ENCODE measurements around the gene SEC11A. TPM values are rescaled to one million over a fixed set of nuclear protein-coding genes. Genes with fewer than 3 reads are reported as not detected.

The SEC11A gene
- total RNA-seq (100 to 1,000 TPM in 1 of 2 donors, 10 to 100 TPM in 1; 99.3 to 115 TPM), polyA plus RNA-seq (100 to 1,000 TPM; 193 to 327 TPM)
- long read RNA-seq, donor 1, transcript SEC11A-201 (6 exons, 1,656 nt) = major isoform, 118 of 143 reads
- long read RNA-seq, donor 1, transcript SEC11A-202 (7 exons, 1,223 nt) = minor isoform, 6 of 143 reads
- long read RNA-seq, donor 1, partial matches to known transcripts = 0 of 143 reads
- long read RNA-seq, donor 1, other reads (novel, unspliced or antisense) = 10 of 143 reads
- long read RNA-seq, donor 2, transcript SEC11A-201 (6 exons, 1,656 nt) = major isoform, 21 of 33 reads
- long read RNA-seq, donor 2, partial matches to known transcripts = 4 of 33 reads
- long read RNA-seq, donor 2, other reads (novel, unspliced or antisense) = 5 of 33 reads

DNA sequence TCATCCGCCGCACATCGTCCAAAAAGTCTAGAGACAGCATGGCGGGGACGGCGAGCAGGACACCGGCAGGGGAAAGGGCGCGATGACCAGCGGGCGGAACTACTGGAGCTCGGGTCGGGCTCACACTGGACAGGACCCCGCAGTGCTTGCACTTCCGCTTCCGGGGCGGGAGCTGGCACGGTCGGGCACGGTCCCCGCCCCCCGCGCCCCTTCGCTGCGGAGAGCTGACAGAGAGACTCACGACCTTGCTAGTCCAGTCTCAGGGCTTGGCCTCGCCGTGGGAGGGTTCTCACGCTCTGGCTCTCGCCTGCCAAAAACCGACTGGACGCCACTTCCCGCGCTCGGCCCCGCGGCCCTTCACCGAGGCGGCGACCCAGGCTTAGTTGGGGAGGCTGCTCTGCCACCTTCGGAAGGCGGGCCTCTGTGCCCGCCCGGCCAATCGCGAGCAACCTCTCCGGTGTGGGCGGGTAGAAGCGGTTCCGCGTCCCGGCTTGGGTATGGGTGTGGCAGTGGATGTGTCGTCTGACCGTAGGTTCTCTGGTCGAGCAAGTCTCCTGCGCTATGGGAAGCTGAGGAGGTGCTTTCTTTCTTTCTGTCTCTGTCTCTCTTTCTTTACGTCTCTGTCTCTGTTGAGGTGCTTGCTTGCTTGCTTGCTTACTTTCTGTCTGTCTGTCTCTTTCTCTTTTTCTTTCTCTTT is at the start of gene SEC11A:
TSS of gene SEC11A (minus strand) at position 104 of the 697 bp plus-strand sequence. CDS start at position 40, 64 bp downstream.
- Histone ChIP-seq H3K27me3 (ENCODE audit: control insufficient read depth in 1 of 2, insufficient read depth in 2 of 2, low read length in 1 of 2) (no peaks in the 10 kb centered on the region), H3K27ac (ENCODE audit: low read depth in 1 of 2, low read length in 2 of 2) (peak within 1 kb of the TSS; percentile 78 to 79), H3K36me3 (ENCODE audit: control insufficient read depth in 1 of 2, insufficient read depth in 2 of 2, low read length in 1 of 2) (no peaks in the 10 kb centered on the region), H3K9me3 (ENCODE audit: control insufficient read depth, low read length) (no peaks in the 10 kb centered on the region), H3K4me3 (ENCODE audit: low read length in 2 of 2) (peak within 1 kb of the TSS; percentile 62 to 71), H3K4me1 (ENCODE audit: control insufficient read depth in 1 of 2, insufficient read depth in 2 of 2, low read length in 2 of 2) (no peaks in the 10 kb centered on the region)
- DNase-seq (peak; percentile 97 to 98), ATAC-seq (ENCODE audit: low FRiP score) (peak; percentile 99)
- WGBS, 2 donors = 0% methylated on average over 55 to 57 of the region's 57 CpGs
- intact Hi-C loops (cut with DNase I) = loop anchor here (1.0 to 5.0 kb wide), 4 partner anchors 33 to 211 kb away; partner anchors contain the start of genes NMB (in 1 of the 2) and ZNF592 (in 1 of the 2)

- intact Hi-C loops (cut with DNase I) = no loop called here
- 88 to 90% methylated on average over 4 of the region's 4 CpGs for WGBS, 2 donors
- DNase-seq (no peak), ATAC-seq (ENCODE audit: low FRiP score) (no peak)
- H3K27me3 ChIP-seq (ENCODE audit: control insufficient read depth in 1 of 2, insufficient read depth in 2 of 2, low read length in 1 of 2) = no peaks in the 10 kb centered on the region
- H3K4me1 ChIP-seq (ENCODE audit: control insufficient read depth in 1 of 2, insufficient read depth in 2 of 2, low read length in 2 of 2) = peaks cover 0 to 4% of the 10 kb centered on the region in 2 donors
- no peak overlapping the region for H3K27ac ChIP-seq (ENCODE audit: low read depth in 1 of 2, low read length in 2 of 2)
- H3K9me3 ChIP-seq (ENCODE audit: control insufficient read depth, low read length) = no peaks in the 10 kb centered on the region
- H3K4me3 ChIP-seq (ENCODE audit: low read length in 2 of 2) = no peak overlapping the region
- H3K36me3 ChIP-seq (ENCODE audit: control insufficient read depth in 1 of 2, insufficient read depth in 2 of 2, low read length in 1 of 2) = no peaks in the 10 kb centered on the region
Measured at GRCh38 chr15:84765675-84766074, 49.7 kb upstream of the SEC11A start.

DNA sequence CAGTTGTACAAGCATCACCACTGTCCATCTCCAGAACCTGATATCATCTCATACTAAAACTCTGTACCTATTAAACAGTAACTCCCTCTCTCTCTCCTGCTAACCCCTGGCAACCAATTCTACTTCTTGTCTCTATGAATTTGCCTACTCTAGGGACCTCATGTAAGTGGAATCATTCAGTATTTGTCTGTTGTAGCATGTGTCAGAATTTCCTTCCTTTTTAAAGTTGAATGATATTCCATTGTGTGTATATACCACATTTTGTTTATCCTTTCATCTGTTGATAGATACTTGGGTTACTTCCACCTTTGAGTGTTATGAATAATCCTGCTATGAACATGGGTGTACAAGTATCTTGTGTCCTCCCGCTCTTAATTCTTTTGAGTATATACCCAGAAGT is 49.0 kb upstream of the SEC11A start:
- WGBS, 2 donors = 93 to 99% methylated on average over 1 of the region's 1 CpG
- Histone ChIP-seq H3K4me3 (ENCODE audit: low read length in 2 of 2) (no peak overlapping the region), H3K9me3 (ENCODE audit: control insufficient read depth, low read length) (no peaks in the 10 kb centered on the region), H3K27ac (ENCODE audit: low read depth in 1 of 2, low read length in 2 of 2) (no peak overlapping the region), H3K4me1 (ENCODE audit: control insufficient read depth in 1 of 2, insufficient read depth in 2 of 2, low read length in 2 of 2) (peaks cover 0 to 4% of the 10 kb centered on the region in 2 donors), H3K36me3 (ENCODE audit: control insufficient read depth in 1 of 2, insufficient read depth in 2 of 2, low read length in 1 of 2) (no peaks in the 10 kb centered on the region), H3K27me3 (ENCODE audit: control insufficient read depth in 1 of 2, insufficient read depth in 2 of 2, low read length in 1 of 2) (no peaks in the 10 kb centered on the region)
- intact Hi-C loops (cut with DNase I) = no loop called here
- ATAC-seq (ENCODE audit: low FRiP score) (no peak), DNase-seq (no peak)

- no peak for DNase-seq
- H3K27me3 ChIP-seq (ENCODE audit: control insufficient read depth in 1 of 2, insufficient read depth in 2 of 2, low read length in 1 of 2) = no peaks in the 10 kb centered on the region
- H3K9me3 ChIP-seq (ENCODE audit: control insufficient read depth, low read length) = no peaks in the 10 kb centered on the region
- ATAC-seq (ENCODE audit: low FRiP score) = no peak
- 90 to 92% methylated on average over 3 of the region's 3 CpGs for WGBS, 2 donors
- no peaks in the 10 kb centered on the region for H3K36me3 ChIP-seq (ENCODE audit: control insufficient read depth in 1 of 2, insufficient read depth in 2 of 2, low read length in 1 of 2)
- intact Hi-C loops (cut with DNase I) = no loop called here
- H3K27ac ChIP-seq (ENCODE audit: low read depth in 1 of 2, low read length in 2 of 2) = no peak overlapping the region
- H3K4me3 ChIP-seq (ENCODE audit: low read length in 2 of 2) = no peak overlapping the region
- H3K4me1 ChIP-seq (ENCODE audit: control insufficient read depth in 1 of 2, insufficient read depth in 2 of 2, low read length in 2 of 2) = peaks cover 0 to 4% of the 10 kb centered on the region in 2 donors
Measured at GRCh38 chr15:84764585-84764984, 48.6 kb upstream of the SEC11A start.

DNA sequence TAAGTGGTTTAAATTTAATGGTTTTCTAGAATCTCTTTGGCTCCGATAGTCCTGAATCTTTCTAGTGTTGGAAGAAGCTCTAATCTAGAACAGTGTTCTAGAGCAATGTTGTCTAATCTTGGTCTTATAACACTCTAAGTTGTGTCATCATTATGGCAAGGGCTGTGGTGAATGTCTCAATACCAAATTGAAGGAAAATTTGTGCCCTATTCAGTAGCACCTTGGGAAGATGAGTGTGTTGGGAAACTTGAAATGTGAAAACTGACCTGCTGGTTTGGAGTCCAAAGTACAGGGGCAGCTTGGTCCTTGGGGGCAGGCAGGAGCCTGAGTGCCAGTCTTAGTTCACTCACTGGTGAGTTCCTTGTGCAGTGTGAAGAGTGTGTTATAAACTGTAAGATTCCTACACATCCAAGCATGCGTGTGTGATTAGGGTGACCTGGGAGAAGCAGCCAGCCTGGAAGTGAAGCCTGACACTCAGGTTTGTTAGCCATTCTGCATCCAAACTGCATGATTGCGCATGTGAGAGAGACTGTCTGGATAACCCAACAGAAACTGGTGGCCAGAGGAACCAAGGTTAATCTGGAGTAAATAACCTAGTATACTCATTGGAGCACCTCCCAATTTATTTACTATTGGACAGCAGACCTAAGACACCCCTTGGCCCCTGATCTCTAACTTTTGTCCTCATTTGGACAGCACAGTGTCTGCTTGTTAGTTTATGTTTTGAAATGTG is 47.1 kb upstream of the SEC11A start:
- intact Hi-C loops (cut with DNase I) = no loop called here
- no peak for ATAC-seq (ENCODE audit: low FRiP score)
- Histone ChIP-seq H3K27me3 (ENCODE audit: control insufficient read depth in 1 of 2, insufficient read depth in 2 of 2, low read length in 1 of 2) (no peaks in the 10 kb centered on the region), H3K9me3 (ENCODE audit: control insufficient read depth, low read length) (no peaks in the 10 kb centered on the region), H3K36me3 (ENCODE audit: control insufficient read depth in 1 of 2, insufficient read depth in 2 of 2, low read length in 1 of 2) (no peaks in the 10 kb centered on the region), H3K27ac (ENCODE audit: low read depth in 1 of 2, low read length in 2 of 2) (no peak overlapping the region), H3K4me3 (ENCODE audit: low read length in 2 of 2) (no peak overlapping the region), H3K4me1 (ENCODE audit: control insufficient read depth in 1 of 2, insufficient read depth in 2 of 2, low read length in 2 of 2) (peaks cover 0 to 6% of the 10 kb centered on the region in 2 donors)
- 78 to 84% methylated on average over 3 of the region's 3 CpGs for WGBS, 2 donors
- no peak for DNase-seq

DNA sequence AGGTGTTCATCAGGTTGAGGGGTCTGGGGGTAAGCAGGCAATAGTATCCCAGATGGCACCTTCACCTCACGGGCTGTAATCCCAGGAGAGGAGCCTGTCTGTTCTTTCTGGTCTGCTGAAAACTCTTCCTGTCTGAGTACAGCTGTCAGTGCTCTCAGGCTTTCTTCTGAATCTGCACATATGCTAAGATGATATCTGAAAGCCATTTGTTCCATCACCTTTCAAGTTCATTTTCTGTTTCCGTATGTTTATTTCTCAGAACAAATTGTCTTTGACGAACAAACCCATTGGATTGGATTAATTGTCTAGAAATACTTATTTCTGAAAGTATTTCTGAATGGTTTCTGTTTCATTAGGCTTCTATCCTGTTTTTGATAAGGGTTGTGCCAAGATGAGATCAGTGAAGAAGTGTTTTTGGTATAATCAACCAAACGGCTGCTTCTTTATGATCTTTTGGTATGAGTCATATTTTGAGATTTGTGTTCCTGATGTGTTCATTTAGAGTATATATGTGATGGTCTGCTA is 45.7 kb upstream of the SEC11A start:
- ATAC-seq (ENCODE audit: low FRiP score) = no peak
- peaks cover 0 to 6% of the 10 kb centered on the region in 2 donors for H3K4me1 ChIP-seq (ENCODE audit: control insufficient read depth in 1 of 2, insufficient read depth in 2 of 2, low read length in 2 of 2)
- H3K27me3 ChIP-seq (ENCODE audit: control insufficient read depth in 1 of 2, insufficient read depth in 2 of 2, low read length in 1 of 2) = no peaks in the 10 kb centered on the region
- no peak overlapping the region for H3K4me3 ChIP-seq (ENCODE audit: low read length in 2 of 2)
- H3K27ac ChIP-seq (ENCODE audit: low read depth in 1 of 2, low read length in 2 of 2) = no peak overlapping the region
- no peaks in the 10 kb centered on the region for H3K9me3 ChIP-seq (ENCODE audit: control insufficient read depth, low read length)
- intact Hi-C loops (cut with DNase I) = no loop called here
- no peak for DNase-seq
- WGBS, 2 donors = 21 to 28% methylated on average over 4 of the region's 4 CpGs
- H3K36me3 ChIP-seq (ENCODE audit: control insufficient read depth in 1 of 2, insufficient read depth in 2 of 2, low read length in 1 of 2) = no peaks in the 10 kb centered on the region

DNA sequence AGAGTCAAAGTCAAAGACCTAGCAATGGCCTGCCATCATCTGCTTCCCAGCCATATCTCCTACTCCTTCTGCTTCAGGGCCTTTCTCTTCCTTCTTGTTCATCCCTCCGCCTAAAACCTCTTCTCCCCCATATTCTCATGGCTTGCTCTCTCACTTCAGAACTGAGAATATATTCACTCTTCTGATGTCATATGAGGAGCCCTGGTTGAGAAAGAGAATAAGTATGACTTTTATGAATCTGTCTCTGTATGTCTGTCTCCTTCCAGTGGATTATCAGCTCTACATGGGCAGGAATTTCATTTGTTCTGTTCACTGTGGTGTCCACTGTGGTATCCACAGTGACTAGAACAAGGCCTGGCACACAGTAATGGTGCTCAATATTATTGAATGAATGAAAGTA is 44.3 kb upstream of the SEC11A start:
- intact Hi-C loops (cut with DNase I) = no loop called here
- Histone ChIP-seq H3K4me1 (ENCODE audit: control insufficient read depth in 1 of 2, insufficient read depth in 2 of 2, low read length in 2 of 2) (peaks cover 0 to 8% of the 10 kb centered on the region in 2 donors), H3K9me3 (ENCODE audit: control insufficient read depth, low read length) (no peaks in the 10 kb centered on the region), H3K27me3 (ENCODE audit: control insufficient read depth in 1 of 2, insufficient read depth in 2 of 2, low read length in 1 of 2) (no peaks in the 10 kb centered on the region), H3K36me3 (ENCODE audit: control insufficient read depth in 1 of 2, insufficient read depth in 2 of 2, low read length in 1 of 2) (no peaks in the 10 kb centered on the region), H3K4me3 (ENCODE audit: low read length in 2 of 2) (no peak overlapping the region), H3K27ac (ENCODE audit: low read depth in 1 of 2, low read length in 2 of 2) (no peak overlapping the region)
- DNase-seq (no peak), ATAC-seq (ENCODE audit: low FRiP score) (no peak)
- WGBS, 2 donors = 90 to 92% methylated on average over 1 of the region's 1 CpG

DNA sequence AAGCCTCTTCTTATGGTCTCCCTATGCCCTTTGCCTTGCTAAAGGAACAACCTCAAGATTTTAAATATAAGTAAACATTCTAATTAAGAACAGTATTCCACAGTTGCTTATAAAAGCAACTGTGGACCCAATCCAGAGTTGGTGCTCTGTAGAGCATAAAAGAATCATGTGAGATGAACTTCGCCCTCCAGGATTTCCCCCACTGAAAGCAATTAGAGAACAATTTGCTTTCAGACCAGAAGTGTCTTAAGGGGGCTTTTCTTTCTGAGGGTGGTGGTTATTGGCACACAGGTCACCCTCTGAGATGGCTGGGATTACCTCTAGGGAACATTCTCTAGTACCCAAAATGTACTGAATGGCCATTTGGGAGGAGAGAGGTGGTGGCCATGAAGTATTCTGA is 43.1 kb upstream of the SEC11A start:
- Histone ChIP-seq H3K27me3 (ENCODE audit: control insufficient read depth in 1 of 2, insufficient read depth in 2 of 2, low read length in 1 of 2) (no peaks in the 10 kb centered on the region), H3K27ac (ENCODE audit: low read depth in 1 of 2, low read length in 2 of 2) (no peak overlapping the region), H3K4me3 (ENCODE audit: low read length in 2 of 2) (no peak overlapping the region), H3K36me3 (ENCODE audit: control insufficient read depth in 1 of 2, insufficient read depth in 2 of 2, low read length in 1 of 2) (no peaks in the 10 kb centered on the region), H3K9me3 (ENCODE audit: control insufficient read depth, low read length) (no peaks in the 10 kb centered on the region), H3K4me1 (ENCODE audit: control insufficient read depth in 1 of 2, insufficient read depth in 2 of 2, low read length in 2 of 2) (peaks cover 0 to 8% of the 10 kb centered on the region in 2 donors)
- intact Hi-C loops (cut with DNase I) = no loop called here
- no peak for DNase-seq
- 97 to 98% methylated on average over 1 of the region's 1 CpG for WGBS, 2 donors
- no peak for ATAC-seq (ENCODE audit: low FRiP score)
